GM12873 (cell line): ENCODE results near the gene TCTN1.

ENCODE experiments used
- CTCF ChIP-seq: IDR thresholded peaks from 2 replicates; pipeline ENCODE4 v1.5.1; 2012; ENCODE audit warnings: low read depth, mild to moderate bottlenecking, moderate library complexity, low read length, control low read depth; ENCODE audit not compliant: insufficient read depth; ENCODE audit errors: missing control alignments

Gene TCTN1

DNA sequence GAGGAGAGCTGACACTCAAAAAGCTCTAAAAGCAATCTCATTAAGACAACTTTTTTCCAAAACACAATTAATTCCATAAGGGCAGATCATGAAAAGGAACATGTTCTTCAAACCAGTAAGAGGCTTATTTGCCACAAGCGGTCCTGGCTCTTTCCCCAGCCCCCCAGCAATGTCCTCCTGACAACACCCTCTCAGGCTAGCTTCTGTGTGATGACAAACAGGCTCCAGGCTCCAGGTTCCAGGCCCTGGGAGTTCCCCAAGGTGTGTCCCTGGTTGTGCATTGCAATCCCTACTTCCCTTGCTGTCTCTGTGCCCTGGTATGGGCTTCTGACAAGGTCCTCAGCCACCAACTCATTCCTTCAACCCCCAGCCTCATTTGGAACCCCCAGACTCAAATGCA is 66.1 kb downstream of the TCTN1 start:
- no peak for TF ChIP-seq CTCF

DNA sequence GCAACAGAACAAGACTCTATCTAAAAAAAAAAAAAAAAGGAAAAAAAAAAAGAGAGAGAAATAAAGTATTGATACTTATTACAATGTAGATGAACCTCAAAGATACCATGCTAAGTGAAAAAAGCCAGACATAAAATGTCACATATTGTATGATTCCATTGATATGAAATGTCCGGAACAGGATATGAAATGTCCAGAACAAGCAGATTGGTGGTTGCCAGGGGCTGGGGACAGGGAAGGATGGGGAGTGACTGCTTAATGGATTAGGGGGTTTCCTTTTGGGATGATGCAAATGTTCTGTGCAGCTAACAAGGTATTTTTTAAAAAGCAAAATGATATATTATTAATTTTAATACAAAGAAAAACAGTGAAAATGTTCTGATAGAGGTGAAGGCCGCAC is 70.0 kb downstream of the TCTN1 start:
- no peak for TF ChIP-seq CTCF

DNA sequence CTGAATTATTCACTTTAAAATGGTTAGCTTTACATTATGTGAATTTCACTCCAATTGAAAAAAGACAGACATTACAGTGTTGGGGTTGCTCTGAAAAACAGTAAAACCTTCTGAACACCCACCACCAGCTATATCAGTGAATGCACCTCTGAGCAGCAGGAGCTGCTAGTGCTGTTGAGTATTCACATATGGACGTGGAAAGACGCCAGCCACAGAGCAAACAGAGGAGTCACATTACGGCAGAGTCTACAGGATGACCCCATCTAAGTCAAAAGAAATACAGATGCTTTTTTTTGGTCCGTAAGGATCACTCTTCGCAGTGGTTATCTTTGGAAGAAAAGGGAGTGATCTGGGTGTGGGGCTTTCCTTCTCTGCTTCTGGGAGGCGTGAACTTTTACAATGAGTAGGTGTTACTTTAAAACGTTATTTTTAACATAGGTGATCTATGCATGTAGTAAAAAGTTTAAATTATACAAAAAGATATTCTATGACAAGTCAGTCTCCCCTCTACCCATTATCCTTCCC is 70.4 kb downstream of the TCTN1 start:
- no peak for TF ChIP-seq CTCF

DNA sequence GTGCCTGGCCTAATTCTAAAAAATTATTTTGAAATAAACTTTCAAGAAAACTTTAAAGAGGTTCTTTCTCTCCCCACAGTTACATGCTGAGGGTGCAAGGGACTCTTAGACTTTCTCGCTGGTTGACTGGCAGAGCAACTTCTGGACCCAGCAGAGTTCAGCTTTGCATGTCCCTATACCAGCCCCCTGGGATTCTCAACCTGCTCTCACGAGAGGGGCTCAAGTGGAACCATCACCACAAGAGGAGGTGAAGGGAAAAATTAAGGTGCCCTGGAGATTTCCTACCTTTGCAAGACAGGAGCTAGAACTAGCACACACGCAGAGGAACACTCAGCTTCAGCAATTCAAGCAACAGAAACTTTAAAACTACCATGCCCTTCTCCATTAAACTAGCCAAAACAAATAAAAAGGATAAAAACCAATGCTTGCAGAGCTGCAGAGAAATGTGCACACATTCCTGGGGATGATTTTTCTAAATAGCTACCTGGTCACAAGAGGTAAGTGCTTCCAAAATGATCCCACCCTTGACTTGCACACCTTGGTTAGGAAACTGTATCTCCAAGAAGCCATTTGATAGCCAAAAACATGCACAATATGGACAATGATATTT is 72.5 kb downstream of the TCTN1 start:
- TF ChIP-seq CTCF: no peak

DNA sequence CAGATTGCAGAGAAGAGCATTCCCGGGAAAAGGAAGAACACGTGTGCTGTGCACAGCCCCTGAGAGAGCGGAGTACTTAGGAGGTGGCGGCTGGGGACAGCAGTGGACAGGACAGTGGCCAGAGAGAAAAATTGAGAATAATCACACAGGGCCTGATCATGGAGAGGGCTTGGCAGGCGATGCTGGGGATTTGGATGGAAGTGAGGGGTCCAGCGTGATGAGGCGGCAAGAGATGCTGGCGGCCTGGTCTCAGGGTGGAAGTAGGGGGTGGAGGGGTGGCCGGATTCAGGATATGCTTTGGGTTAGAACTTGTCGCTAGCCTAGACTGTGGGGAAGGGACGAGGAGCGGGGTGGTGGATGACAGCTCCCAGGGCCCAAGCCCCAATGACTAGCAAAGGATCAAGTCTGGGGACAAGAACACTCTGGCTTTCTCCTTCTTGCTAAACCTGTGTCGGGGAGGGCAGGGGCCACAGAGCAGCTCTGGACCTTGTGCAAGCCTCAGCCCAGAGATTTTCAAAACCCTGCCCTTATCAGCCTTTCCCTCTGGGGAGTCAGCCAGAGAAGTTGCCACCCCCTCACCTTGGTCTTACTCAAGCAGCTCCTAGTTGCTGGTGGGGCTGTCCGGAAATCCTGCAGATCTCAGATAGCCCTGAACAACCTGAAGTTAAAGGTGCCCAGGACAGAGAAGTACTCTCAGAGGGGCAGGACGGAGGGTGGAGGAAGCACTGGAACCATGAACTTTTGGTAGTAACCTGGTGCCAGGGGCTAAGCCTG is 73.7 kb downstream of the TCTN1 start:
- no peak for TF ChIP-seq CTCF

DNA sequence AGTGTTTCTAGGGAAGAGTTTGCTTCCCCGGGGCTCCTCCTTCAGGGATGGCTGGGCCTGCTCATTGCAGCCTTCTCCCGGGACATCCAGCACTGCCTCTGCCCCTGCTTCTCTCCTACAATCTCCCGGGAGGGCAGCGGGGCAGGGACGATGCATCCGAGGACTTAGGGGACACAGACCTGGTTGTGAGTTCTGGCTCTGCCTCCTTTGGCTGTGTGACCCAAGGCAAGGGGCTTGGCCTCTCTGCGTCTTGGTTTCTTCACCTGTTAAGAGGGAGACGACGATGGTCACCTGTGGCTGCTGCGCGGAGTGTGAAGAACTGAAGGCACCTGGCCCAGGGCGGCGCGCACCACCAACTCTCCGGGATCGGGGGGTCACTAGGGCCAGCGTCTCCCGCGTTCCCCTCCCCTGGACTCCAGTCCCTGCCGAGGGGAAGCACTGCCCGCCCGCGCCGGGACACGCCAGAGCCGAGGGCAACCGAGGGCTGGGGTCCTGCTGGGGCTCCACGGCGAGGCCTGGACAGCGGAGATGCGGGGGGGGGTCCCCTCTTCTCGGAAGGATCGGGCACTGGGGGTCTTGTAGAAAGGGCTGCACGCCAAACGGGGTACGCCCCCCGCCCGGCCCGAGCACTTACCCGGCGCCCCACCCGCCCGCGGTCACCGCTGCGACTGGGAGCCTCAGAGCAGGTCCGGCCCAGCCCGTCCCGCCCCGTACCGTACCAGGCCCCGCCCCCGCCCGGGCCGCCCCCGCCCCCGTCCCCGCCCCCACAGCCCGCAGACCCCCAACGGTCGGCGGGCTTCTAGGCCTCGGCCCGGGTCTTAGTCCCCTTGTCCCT is 74.7 kb downstream of the TCTN1 start, which contains the start of gene HVCN1:
Gene HVCN1, minus strand, starts transcription at position 670 of the 835 bp plus-strand sequence. CDS start 5,870 bp downstream, outside the sequence.
- TF ChIP-seq CTCF: no peak
